Measurements from ENCODE around the gene PPFIA2.

DNA sequence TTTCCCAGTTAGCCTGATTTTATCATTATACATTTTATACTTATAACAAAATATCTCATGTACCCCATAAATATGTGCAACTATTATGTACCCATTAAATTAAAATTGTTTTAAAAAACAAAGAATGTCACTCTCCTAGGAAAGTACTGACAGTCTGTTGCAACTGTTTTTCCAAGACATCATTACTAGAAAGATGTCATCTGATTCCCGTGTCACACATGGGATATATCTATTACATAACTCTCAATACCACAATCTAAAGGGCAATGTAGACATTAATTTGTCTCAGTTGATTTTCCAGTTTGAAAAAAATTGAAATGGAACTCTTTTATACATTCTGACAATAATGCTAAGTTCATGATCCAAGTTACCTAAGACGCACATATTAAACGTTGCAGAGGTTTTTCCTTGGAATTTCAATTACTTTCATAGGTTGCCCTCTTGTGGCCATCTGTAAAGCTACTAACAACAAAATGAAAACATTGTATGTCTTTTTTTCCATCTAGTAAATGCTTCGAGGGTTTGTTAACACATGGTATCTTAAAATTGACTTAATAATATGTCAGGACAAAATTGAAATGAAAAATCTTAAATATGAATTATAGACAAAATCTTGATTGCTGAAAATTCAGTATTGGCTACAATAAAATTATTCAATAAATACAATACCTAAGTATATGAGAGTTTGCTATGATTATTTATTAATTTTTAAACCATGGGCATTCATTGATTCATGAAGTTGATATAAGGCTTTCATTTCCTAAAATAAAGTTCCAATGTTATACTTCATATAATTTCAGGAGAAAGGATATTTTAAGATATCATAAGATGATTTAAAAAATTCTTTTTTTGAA, 131.6 kb downstream of the PPFIA2 start:
- no peak for TF ChIP-seq GATA3 (IDR thresholded peaks at IDR 0.05; ENCODE audit: low read depth, low read length)
- no peak for TF ChIP-seq GATA2 (IDR thresholded peaks at IDR 0.05; ENCODE audit: low read depth, low read length)
